ENCODE measurements around the gene DBP. TPM values are rescaled to one million over a fixed set of nuclear protein-coding genes. Genes with fewer than 3 reads are reported as not detected.

DBP gene
- total RNA-seq, 1 experiment from 2014 or later: 12.0 TPM

DNA sequence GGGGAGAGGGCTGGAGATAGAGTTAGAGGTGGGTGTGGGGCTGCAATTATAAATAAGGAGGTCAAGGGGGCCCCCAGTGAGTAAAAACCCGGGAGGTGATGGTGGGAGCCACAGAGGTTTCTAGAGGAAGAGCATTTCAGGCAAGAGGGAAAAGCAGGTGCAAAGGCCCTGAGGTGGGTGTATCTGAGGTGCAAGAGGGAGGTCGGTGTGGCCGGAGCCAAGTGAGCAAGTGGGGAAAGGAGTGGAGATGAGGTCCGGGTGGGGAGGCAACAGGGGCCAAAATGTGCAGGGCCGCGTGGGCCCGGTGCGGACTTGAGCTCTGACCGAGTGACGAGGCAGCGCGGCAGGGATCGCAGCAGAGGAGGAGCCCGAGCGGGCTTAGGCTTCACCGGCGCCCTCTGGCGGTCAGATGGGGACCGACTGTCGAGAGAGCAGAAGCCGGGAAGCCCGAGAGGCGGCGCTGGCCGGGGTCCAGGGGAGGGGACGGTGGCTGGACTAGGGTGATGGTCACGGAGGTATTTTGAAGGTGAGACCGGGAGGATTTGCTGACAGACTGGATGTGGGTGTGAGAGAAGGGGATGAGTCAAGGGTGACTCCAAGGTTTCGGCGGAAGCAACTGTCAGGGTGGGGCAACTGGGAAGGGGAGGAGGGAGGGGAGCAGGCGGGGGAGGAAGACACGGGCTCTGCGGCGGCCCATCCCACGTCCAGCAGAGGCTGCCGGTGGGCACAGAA lies 48.3 kb downstream of the DBP start (continued):
- TF ChIP-seq, protein P1, sequence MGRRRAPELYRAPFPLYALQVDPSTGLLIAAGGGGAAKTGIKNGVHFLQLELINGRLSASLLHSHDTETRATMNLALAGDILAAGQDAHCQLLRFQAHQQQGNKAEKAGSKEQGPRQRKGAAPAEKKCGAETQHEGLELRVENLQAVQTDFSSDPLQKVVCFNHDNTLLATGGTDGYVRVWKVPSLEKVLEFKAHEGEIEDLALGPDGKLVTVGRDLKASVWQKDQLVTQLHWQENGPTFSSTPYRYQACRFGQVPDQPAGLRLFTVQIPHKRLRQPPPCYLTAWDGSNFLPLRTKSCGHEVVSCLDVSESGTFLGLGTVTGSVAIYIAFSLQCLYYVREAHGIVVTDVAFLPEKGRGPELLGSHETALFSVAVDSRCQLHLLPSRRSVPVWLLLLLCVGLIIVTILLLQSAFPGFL (CRISPR knock-in tag; IDR thresholded peaks at IDR 0.05; ENCODE audit: borderline replicate concordance): no peak
- 0 out of 2 replicates have a peak, but pooled peaks have one; percentile 55 for TF ChIP-seq PRRX2 (CRISPR knock-in tag; IDR thresholded peaks at IDR 0.05)
- TF ChIP-seq, protein P2, sequence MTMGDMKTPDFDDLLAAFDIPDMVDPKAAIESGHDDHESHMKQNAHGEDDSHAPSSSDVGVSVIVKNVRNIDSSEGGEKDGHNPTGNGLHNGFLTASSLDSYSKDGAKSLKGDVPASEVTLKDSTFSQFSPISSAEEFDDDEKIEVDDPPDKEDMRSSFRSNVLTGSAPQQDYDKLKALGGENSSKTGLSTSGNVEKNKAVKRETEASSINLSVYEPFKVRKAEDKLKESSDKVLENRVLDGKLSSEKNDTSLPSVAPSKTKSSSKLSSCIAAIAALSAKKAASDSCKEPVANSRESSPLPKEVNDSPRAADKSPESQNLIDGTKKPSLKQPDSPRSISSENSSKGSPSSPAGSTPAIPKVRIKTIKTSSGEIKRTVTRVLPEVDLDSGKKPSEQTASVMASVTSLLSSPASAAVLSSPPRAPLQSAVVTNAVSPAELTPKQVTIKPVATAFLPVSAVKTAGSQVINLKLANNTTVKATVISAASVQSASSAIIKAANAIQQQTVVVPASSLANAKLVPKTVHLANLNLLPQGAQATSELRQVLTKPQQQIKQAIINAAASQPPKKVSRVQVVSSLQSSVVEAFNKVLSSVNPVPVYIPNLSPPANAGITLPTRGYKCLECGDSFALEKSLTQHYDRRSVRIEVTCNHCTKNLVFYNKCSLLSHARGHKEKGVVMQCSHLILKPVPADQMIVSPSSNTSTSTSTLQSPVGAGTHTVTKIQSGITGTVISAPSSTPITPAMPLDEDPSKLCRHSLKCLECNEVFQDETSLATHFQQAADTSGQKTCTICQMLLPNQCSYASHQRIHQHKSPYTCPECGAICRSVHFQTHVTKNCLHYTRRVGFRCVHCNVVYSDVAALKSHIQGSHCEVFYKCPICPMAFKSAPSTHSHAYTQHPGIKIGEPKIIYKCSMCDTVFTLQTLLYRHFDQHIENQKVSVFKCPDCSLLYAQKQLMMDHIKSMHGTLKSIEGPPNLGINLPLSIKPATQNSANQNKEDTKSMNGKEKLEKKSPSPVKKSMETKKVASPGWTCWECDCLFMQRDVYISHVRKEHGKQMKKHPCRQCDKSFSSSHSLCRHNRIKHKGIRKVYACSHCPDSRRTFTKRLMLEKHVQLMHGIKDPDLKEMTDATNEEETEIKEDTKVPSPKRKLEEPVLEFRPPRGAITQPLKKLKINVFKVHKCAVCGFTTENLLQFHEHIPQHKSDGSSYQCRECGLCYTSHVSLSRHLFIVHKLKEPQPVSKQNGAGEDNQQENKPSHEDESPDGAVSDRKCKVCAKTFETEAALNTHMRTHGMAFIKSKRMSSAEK (CRISPR knock-in tag; IDR thresholded peaks at IDR 0.05; ENCODE audit: borderline replicate concordance): 0 out of 2 replicates have a peak, but pooled peaks have one; percentile 47
- 0 out of 2 replicates have a peak, but pooled peaks have one; percentile 59 for TF ChIP-seq NFATC4 (CRISPR knock-in tag; IDR thresholded peaks at IDR 0.05)
- TF ChIP-seq FOXP1 (CRISPR knock-in tag; IDR thresholded peaks at IDR 0.05; ENCODE audit: borderline replicate concordance): no peak
- TF ChIP-seq ZNF671 (CRISPR knock-in tag; IDR thresholded peaks at IDR 0.05): peak; percentile 67
- no peak for TF ChIP-seq ZNF138 (CRISPR knock-in tag; conservative IDR thresholded peaks at IDR 0.05)
- TF ChIP-seq, protein P3, sequence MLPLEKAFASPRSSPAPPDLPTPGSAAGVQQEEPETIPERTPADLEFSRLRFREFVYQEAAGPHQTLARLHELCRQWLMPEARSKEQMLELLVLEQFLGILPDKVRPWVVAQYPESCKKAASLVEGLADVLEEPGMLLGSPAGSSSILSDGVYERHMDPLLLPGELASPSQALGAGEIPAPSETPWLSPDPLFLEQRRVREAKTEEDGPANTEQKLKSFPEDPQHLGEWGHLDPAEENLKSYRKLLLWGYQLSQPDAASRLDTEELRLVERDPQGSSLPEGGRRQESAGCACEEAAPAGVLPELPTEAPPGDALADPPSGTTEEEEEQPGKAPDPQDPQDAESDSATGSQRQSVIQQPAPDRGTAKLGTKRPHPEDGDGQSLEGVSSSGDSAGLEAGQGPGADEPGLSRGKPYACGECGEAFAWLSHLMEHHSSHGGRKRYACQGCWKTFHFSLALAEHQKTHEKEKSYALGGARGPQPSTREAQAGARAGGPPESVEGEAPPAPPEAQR (CRISPR knock-in tag; IDR thresholded peaks at IDR 0.05): no peak
- no peak for TF ChIP-seq TCF7 (CRISPR knock-in tag; IDR thresholded peaks at IDR 0.05; ENCODE audit: low read depth)

DNA sequence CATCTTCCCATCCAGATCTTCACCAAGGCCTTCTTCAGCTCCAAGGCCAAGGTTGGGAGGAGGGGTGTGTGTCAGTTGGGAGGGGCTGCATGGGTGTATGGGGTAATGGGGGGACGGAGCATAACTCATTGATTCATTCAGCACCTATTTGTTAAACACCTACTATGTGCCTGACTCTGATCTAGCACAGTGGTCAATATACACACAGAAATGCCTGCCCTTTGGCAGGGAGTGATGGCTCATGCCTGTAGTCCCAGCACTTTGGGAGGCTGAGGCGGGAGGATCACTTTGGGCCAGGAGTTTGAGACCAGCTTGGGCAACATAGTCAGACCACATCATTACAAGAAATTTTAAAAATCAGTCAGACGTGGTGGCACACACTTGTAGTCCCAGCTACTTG lies 49.8 kb downstream of the DBP start:
- ChIA-PET CTCF (interaction anchor here (0.6 to 10.1 kb wide), 9 partner anchors 22 to 693 kb away, joined by 3 to 297 read pairs (median 6); partner anchors contain the start of genes LMTK3, SYNGR4 and TMEM143), POLR2A (interaction anchor here (0.7 kb wide), 1 partner anchor 96 kb away, joined by 4 read pairs; no protein-coding TSS in a partner anchor)
- ATAC-seq: no peak
- Mint-ChIP-seq H3K4me1 (peaks cover 12% of the 10 kb centered on the region), H3K27ac (no peak overlapping the region), H3K4me3 (no peak overlapping the region), H3K36me3 (no peaks in the 10 kb centered on the region), H3K9me3 (no peaks in the 10 kb centered on the region), H3K27me3 (ENCODE audit: low read depth) (peaks cover 30% of the 10 kb centered on the region)
- no peak for DNase-seq (ENCODE audit: low spot score)
- TF ChIP-seq, protein P4, sequence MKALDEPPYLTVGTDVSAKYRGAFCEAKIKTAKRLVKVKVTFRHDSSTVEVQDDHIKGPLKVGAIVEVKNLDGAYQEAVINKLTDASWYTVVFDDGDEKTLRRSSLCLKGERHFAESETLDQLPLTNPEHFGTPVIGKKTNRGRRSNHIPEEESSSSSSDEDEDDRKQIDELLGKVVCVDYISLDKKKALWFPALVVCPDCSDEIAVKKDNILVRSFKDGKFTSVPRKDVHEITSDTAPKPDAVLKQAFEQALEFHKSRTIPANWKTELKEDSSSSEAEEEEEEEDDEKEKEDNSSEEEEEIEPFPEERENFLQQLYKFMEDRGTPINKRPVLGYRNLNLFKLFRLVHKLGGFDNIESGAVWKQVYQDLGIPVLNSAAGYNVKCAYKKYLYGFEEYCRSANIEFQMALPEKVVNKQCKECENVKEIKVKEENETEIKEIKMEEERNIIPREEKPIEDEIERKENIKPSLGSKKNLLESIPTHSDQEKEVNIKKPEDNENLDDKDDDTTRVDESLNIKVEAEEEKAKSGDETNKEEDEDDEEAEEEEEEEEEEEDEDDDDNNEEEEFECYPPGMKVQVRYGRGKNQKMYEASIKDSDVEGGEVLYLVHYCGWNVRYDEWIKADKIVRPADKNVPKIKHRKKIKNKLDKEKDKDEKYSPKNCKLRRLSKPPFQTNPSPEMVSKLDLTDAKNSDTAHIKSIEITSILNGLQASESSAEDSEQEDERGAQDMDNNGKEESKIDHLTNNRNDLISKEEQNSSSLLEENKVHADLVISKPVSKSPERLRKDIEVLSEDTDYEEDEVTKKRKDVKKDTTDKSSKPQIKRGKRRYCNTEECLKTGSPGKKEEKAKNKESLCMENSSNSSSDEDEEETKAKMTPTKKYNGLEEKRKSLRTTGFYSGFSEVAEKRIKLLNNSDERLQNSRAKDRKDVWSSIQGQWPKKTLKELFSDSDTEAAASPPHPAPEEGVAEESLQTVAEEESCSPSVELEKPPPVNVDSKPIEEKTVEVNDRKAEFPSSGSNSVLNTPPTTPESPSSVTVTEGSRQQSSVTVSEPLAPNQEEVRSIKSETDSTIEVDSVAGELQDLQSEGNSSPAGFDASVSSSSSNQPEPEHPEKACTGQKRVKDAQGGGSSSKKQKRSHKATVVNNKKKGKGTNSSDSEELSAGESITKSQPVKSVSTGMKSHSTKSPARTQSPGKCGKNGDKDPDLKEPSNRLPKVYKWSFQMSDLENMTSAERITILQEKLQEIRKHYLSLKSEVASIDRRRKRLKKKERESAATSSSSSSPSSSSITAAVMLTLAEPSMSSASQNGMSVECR (CRISPR knock-in tag; IDR thresholded peaks at IDR 0.05; ENCODE audit: borderline replicate concordance): no peak
- TF ChIP-seq, protein P5, sequence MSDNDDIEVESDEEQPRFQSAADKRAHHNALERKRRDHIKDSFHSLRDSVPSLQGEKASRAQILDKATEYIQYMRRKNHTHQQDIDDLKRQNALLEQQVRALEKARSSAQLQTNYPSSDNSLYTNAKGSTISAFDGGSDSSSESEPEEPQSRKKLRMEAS (CRISPR knock-in tag; IDR thresholded peaks at IDR 0.05): no peak
- TF ChIP-seq NR1H2 (CRISPR knock-in tag; IDR thresholded peaks at IDR 0.05) (no peak), CREM (CRISPR knock-in tag; IDR thresholded peaks at IDR 0.05) (no peak), ZNF416 (CRISPR knock-in tag; IDR thresholded peaks at IDR 0.05) (no peak), NFATC4 (CRISPR knock-in tag; IDR thresholded peaks at IDR 0.05) (no peak), SOX15 (CRISPR knock-in tag; IDR thresholded peaks at IDR 0.05) (no peak)
- TF ChIP-seq, protein P6, sequence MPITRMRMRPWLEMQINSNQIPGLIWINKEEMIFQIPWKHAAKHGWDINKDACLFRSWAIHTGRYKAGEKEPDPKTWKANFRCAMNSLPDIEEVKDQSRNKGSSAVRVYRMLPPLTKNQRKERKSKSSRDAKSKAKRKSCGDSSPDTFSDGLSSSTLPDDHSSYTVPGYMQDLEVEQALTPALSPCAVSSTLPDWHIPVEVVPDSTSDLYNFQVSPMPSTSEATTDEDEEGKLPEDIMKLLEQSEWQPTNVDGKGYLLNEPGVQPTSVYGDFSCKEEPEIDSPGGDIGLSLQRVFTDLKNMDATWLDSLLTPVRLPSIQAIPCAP (CRISPR knock-in tag; IDR thresholded peaks at IDR 0.05): no peak
- TF ChIP-seq, protein P7, sequence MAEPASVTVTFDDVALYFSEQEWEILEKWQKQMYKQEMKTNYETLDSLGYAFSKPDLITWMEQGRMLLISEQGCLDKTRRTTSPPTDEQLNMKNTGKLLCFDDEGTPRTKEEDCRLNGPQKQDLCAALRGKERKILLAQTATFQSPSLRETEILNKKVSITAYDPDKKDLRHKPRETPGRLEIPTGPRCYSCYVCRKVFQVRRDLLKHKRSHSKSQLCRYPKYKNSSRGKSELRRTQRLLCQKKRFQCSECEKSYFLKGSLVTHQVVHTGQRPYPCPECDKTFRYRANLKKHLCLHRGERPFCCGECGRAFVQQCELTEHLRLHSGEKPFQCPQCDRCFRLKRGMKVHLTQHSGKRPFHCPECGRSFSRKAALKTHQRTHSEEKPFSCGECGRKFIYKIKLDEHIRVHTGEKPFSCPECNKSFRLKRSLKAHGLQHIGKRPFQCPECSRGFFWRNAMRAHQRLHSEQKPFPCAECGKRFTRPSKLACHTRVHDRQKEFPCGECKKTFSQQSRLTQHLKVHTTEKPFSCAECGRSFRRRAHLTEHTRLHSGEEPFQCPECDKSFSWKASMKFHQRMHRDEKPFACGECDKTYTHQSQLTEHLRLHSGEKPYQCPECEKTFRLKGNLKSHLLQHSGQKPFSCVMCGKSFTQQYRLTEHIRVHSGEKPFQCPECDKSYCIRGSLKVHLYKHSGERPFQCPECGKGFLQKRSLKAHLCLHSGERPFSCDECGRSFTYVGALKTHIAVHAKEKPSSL (CRISPR knock-in tag; conservative IDR thresholded peaks at IDR 0.05): no peak
- TF ChIP-seq, protein P8, sequence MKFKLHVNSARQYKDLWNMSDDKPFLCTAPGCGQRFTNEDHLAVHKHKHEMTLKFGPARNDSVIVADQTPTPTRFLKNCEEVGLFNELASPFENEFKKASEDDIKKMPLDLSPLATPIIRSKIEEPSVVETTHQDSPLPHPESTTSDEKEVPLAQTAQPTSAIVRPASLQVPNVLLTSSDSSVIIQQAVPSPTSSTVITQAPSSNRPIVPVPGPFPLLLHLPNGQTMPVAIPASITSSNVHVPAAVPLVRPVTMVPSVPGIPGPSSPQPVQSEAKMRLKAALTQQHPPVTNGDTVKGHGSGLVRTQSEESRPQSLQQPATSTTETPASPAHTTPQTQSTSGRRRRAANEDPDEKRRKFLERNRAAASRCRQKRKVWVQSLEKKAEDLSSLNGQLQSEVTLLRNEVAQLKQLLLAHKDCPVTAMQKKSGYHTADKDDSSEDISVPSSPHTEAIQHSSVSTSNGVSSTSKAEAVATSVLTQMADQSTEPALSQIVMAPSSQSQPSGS (CRISPR knock-in tag; IDR thresholded peaks at IDR 0.05; ENCODE audit: borderline replicate concordance, low read depth): no peak

Measured in WTC11 (cell line).